Activated naive CD4-positive, alpha-beta T cell treated with anti-CD3 and anti-CD28 coated beads, Interleukin-2, amount 50 U/mL, for 72 hours (primary cell): Measurements from ENCODE around the gene C1QL1. TPM values are rescaled to one million over a fixed set of nuclear protein-coding genes. Genes with fewer than 3 reads are reported as not detected.
A peak's percentile ranks its signal among the peaks of the same experiment; 100 is the strongest.

Source experiments
- ATAC-seq, 2 donors: fragments of 150-1000 bp; cut with Tn5 transposase; 2 replicates each; pipeline ENCODE4 v1.10.0; 2021; ENCODE audit warnings: mild to moderate bottlenecking in 2 of 2, moderate library complexity in 2 of 2
- DNase-seq, 2 donors: peaks; one replicate each; pipeline ENCODE4 v3.0.0; 2021 to 2022; ENCODE audit warnings: low spot score in 2 of 2
- H3K27ac Mint-ChIP-seq, 2 donors: one replicate each; pipeline ENCODE4 v1.8.0; 2022; ENCODE audit warnings: mild to moderate bottlenecking in 2 of 2, mixed read lengths in 2 of 2
- H3K36me3 Mint-ChIP-seq, 2 donors: one replicate each; pipeline ENCODE4 v1.8.0; 2022; ENCODE audit warnings: mixed read lengths in 2 of 2
- H3K9me3 Mint-ChIP-seq, 2 donors: one replicate each; pipeline ENCODE4 v1.8.0; 2022; ENCODE audit warnings: mixed read lengths in 2 of 2
- total RNA-seq, 2 donors: library from RNA; stranded (reverse); gene quantifications; one replicate each; pipeline ENCODE4 v1.2.3, GENCODE V29; 2022

Gene C1QL1
- total RNA-seq, 2 donors from 2014 or later: 0.18 TPM; not detected in 1

- no peaks in the 10 kb centered on the region for H3K36me3 Mint-ChIP-seq
- ATAC-seq: no peak
- no peak overlapping the region for H3K27ac Mint-ChIP-seq
- no peak for DNase-seq
- no peaks in the 10 kb centered on the region for H3K9me3 Mint-ChIP-seq
Observed at GRCh38 chr17:44970136-44970741, 2.1 kb upstream of the C1QL1 start.

DNA sequence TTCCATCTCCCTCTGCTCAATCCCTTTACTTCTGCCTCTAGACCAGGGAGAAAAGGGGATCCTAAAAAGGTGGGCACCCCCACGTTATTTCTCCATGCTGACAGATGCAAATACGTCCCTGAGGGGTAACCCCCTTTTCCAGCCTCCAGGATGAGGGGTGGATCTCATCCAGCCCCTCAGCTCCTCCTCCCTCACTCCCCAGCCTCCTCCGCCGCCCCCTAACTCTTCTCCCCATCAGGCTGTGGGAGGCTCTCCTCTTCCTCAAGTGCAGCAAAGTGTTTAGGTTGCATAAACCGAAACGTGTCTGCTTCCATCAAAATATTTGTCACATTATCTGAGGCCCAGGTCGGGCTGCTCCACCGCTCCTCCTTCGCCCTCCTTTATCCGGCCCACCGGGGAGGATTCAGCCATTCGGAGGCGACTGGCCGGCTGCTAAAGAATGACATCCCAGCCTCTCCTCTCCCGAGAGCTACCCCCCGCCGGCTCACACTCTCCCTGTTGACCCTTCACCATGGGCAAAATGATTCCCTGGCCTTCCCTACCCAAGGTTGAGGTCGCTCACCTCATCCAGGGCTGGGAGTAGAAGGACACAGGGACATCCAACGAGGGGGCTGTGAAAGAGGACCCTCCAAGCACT, 1.2 kb upstream of the C1QL1 start:
- Mint-ChIP-seq H3K9me3 (no peaks in the 10 kb centered on the region), H3K36me3 (no peaks in the 10 kb centered on the region), H3K27ac (no peak overlapping the region)
- DNase-seq: no peak
- no peak for ATAC-seq

DNA sequence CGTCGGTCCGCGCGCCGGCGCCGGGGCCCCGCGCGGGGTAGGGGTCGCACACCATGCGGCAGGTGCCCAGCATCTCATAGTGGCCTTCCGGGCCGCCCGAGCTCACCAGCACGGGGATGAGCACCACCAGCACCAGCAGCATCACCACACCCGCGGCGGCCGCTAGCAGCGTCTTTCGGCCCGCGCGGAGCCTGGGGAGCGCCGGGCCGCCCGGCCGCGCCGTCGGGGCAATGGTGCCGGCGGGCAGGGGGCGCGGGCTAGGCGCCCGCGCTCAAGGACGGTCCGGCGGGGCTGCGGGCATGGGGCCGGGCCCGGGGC, 237 bp downstream of the C1QL1 start:
- Mint-ChIP-seq H3K36me3 (no peaks in the 10 kb centered on the region), H3K27ac (no peak overlapping the region), H3K9me3 (no peaks in the 10 kb centered on the region)
- DNase-seq: no peak
- no peak for ATAC-seq

DNA sequence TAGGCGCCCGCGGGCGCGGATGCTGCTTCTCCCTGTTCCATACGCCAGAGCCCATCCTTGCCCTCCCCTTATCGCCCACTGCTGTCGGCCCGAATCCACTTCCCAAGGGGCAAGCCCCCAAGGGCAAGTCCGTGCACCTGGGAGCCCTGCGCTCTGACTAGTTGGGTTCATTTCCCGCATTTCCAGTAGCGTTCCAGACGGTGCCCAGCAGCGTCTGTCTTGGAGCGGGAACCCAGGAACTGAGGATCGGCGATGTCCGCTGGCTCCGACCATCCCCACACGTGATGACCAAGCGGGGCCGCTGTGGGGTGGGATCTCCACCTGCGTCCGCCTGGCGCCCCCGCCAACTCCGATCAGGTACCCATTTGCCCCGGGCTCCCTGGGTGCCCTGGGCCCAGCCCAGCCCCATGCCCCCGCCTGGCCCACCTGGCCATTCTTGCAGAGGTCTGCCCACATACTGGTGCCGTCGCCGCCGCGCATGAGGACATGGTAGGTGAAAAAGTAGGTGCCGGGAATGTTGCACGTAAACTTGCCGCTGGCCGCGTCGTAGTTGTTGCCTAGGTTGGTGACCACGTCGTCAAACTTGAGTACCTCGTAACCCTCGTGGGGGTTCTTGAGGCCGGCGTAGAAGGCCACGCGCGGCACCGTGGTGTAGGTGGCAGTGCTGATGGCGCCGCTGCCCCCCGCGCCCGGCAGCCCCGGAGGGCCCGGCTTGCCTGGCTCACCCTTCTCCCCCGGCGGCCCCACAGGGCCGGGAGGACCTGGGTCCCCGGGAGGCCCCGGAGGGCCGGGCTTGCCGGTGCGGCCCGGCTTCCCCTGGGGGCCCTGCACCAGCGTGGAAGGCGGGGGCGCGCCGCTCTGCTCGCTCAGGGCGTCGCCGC, 837 bp downstream of the C1QL1 start:
- H3K9me3 Mint-ChIP-seq: no peaks in the 10 kb centered on the region
- no peak for DNase-seq
- H3K27ac Mint-ChIP-seq: no peak overlapping the region
- no peaks in the 10 kb centered on the region for H3K36me3 Mint-ChIP-seq
- no peak for ATAC-seq

DNA sequence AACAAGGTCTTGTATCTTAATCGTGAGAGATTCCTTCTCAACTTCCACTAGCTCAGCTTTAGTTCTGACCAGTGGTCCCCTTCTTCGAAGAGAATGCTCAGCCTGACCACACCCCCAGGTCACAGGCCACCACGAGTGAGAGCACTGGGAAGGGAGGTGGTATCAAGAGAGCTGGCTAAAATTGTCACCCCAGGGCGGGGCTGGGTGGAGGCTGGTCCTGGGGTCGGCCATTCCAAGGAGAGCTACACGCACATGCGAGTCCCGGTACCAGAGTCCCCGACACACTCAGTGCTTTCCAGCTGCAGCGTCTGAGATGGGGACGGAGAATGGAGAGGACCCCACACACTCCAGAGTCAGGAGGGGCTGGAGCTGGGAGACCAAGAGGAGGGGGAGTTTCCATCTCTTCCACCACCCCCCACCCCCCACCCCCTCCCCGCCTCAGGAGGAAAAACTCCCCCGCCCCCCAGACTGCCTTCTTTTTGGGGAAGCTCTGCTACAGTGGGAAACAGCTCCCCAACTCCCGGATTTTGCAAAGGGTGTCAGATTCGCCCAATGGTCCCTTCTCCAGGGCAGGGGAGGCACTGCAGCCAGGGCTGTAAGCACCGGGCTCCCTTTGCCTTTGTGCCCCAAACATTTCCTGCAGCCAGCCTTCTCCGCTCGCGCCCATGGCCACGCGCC, 1.6 kb downstream of the C1QL1 start:
- Mint-ChIP-seq H3K27ac (no peak overlapping the region), H3K36me3 (no peaks in the 10 kb centered on the region), H3K9me3 (no peaks in the 10 kb centered on the region)
- ATAC-seq (no peak), DNase-seq (no peak)

- Mint-ChIP-seq H3K9me3 (no peaks in the 10 kb centered on the region), H3K36me3 (no peaks in the 10 kb centered on the region), H3K27ac (no peak overlapping the region)
- ATAC-seq (no peak), DNase-seq (no peak)
Observed at GRCh38 chr17:44965481-44966234, 2.4 kb downstream of the C1QL1 start.

DNA sequence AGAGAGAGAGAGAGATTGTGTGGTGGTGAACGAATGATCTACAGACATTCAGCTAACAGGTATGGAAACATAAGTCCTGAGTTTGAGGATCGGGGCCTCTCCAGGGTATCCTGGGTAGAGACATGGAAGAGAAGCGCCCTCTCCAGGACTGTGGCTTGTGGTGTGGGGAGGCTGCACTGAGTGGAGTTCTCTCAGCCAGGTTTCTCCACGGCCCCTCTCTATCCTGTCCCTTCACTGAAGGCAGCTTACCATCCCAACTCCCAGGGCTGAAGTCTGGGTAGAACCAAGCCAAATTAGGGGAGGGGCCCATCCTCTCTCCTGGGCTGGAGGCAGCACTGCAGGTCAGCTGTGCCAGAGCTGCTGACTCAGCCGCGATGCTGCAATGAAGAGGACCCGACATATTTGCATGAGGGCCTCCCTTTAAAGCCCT, 6.2 kb downstream of the C1QL1 start:
- H3K9me3 Mint-ChIP-seq: no peaks in the 10 kb centered on the region
- ATAC-seq (no peak), DNase-seq (no peak)
- no peak overlapping the region for H3K27ac Mint-ChIP-seq
- H3K36me3 Mint-ChIP-seq: no peaks in the 10 kb centered on the region

GRCh38 chr17:44960691-44961090, 7.4 kb downstream of the C1QL1 start:
- no peaks in the 10 kb centered on the region for H3K9me3 Mint-ChIP-seq
- no peak for DNase-seq
- no peak overlapping the region for H3K27ac Mint-ChIP-seq

DNA sequence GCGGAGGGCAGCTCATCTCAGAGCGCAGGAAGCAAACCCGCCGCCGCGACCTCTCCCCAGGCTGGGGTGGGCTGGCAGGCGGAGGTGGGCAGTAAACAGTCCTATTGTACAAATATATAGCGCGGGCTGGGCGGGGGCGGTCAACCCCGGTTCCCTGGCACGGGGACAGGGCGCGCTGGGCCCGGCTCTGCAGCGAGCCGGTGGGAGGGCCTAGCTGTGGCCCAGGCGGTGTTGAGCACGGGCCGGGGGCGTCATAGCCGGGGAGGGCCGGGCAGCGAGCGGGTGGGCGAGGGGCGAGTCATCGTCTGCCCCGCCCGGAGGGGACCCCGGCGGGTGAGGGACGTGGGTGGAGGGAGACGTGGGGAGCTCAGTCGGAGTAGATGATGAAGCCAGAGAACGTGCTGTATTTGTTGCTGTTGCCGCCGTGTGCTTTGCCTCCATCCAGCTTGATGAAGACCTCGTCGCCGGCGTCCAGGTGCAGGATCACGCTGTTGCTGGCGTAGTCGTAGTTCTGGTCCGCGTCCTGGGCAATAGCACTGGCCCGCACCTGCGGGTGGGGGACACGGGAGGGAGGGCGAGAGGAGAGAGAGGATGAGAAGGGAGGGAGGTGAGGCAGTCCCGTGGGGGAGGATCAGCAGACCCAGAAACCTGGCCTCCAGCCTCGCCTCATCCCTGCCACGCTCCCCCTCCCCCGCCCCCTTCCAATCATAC, 8.1 kb downstream of the C1QL1 start:
- H3K27ac Mint-ChIP-seq: no peak overlapping the region
- H3K36me3 Mint-ChIP-seq: no peaks in the 10 kb centered on the region
- no peaks in the 10 kb centered on the region for H3K9me3 Mint-ChIP-seq
- DNase-seq (no peak), ATAC-seq (peak; percentile 20 to 57)

More at GRCh38 chr17:44960691-44961090, 7.4 kb downstream of the C1QL1 start:
- ATAC-seq: no peak
- no peaks in the 10 kb centered on the region for H3K36me3 Mint-ChIP-seq

DNA sequence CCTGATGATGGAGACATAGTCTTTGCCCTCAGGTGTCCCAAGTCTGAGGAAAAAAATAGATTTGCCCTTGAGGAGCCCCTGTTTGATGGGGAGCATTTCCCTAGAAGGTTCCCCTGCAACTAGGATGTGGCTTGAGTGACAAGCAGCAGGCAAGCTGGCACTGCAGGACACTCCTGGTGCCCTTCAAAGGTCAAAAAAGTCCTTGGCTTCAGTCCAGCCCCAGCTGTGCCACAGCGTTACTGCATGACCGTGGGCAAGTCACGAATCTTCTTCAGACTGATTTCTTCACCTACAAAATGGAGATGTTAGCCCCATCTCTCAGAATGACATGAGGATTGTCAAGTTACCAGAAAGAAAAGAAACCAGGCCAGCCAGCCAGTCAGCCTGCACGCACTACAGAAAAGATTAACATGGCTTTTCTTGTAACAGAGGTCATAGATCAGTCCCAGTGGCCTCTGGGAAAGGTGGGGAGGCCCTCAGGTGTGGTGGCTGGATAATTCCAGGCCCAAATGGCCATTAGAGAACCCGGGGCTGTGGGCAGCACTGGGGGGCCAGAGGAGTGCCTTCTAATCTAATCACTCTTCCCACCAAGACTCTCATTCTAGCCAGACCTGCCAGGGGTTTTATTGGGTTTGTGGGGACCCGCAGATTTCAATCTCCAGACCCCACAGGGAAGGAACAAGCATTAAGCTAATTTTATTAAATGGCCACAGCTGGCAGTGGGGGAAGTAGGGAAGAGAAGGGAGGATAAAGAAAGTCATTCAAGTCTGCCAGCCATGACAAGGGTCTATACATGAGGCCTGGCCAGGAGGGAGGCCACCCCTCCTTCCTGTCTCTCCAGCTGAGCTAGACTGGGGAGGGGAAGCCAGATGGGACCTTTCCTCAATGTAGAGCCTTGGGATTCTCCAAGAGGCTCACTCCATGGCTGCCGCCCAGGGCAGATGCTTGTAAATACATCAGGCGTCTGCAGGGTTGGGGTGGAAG, 10.8 kb downstream of the C1QL1 start:
- no peaks in the 10 kb centered on the region for H3K9me3 Mint-ChIP-seq
- no peak for ATAC-seq
- no peak for DNase-seq

DNA sequence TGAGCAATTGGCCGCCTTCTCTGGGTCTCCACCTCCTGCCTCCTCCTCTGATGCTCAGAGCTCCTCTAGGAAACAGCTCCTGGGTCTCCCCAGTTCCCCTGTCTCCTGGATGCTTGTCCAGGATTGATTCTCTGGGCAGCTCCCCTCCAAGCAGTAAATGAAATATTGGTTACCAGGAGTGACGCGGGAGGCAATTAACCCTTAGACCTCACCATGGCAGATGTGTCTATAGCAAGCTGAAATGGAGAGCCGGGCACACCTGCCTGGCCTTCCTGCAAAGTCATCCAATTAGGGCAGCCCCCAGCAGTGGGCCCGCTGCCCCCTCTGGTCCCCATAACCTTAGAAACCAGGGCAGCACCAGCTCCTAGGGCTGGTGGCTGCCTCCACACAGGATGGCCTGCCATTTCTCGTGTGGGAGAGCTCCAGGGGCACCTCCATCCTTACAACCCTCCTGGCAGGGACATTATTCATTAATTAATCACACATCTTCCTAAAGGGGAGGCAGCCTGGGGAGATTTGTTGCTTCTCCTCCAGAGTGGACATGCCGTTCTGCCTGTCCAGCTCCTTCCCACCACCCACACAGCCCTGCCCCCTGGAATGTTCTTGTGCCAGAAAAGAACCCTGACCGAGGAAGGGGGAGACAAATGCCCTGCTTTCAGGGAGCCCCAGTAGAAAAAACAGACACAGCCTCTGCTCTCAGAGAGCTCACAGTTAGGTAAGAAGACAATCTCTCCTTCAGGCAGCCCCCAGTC, 12.3 kb downstream of the C1QL1 start:
- H3K27ac Mint-ChIP-seq: no peak overlapping the region
- H3K36me3 Mint-ChIP-seq: no peaks in the 10 kb centered on the region
- ATAC-seq (no peak), DNase-seq (no peak)
- no peaks in the 10 kb centered on the region for H3K9me3 Mint-ChIP-seq

More for the DNA sequence above, 10.8 kb downstream of the C1QL1 start:
- H3K36me3 Mint-ChIP-seq: no peaks in the 10 kb centered on the region
- H3K27ac Mint-ChIP-seq: no peak overlapping the region

DNA sequence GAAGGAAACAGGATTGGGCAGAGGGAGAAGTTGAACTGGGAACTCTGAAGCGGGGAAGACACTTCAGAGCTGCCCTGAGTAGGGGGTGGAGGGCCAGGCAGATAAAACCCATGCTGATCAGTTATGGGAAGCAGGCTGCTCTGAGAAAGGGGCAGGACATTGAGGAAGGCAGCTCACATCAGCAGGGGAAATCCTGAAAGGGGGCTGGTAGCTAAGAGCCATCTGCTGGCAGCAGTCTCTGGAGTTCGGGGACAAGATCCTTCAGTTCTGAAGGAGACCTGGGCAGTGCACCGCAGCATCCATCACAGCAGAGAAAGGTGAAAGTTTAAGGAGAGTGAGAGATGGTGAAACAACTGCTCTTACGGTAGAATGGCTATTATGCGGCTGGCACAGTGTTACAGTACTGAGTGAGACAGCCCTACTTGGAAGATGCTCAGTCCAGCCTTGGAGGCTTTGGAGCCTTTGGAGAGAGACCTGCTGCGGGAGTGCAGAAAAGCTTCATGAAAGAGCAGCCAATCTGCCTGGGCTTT, 15.1 kb downstream of the C1QL1 start:
- DNase-seq (no peak), ATAC-seq (no peak)
- Mint-ChIP-seq H3K27ac (no peak overlapping the region), H3K9me3 (no peaks in the 10 kb centered on the region), H3K36me3 (peaks cover 0 to 2% of the 10 kb centered on the region in 2 donors)

DNA sequence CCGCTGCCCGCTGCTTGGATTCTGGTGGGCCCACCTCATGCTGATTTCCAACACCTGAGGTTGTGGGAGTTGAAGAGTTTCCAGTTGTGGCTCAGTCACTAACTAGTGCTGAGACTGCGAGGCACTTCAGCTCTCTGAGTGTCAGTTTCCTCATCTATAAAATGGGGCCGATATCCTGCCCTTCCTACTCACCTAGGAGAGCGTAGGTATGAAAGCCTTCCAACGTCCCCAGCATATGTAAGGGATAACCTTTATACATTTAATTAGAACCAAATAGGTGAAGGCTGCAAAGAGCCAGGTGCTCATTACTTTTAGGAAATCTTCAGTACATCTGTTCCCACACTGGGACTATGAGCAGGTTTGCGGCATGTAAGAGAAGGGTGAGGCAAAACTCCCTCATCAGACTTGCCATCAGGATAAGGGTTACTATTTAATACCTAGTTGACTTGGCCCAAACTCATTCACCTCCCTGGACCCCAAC, 19.7 kb downstream of the C1QL1 start:
- no peak for DNase-seq

More for the DNA sequence above, 19.7 kb downstream of the C1QL1 start:
- no peak for ATAC-seq
- Mint-ChIP-seq H3K9me3 (no peaks in the 10 kb centered on the region), H3K27ac (peak overlapping the region; percentile 48 to 90), H3K36me3 (peaks cover 16 to 19% of the 10 kb centered on the region in 2 donors)
